HepG2 (cell line): Measurements from ENCODE around the gene USP14. TPM values are rescaled to one million over a fixed set of nuclear protein-coding genes. Genes with fewer than 3 reads are reported as not detected.

Source experiments
- ATF2 ChIP-seq: sonication (generic); formaldehyde crosslinking; IDR thresholded peaks from 2 replicates; pipeline ENCODE4 v1.4.0; 2020; ENCODE audit warnings: missing genetic modification reagents
- HMG20B ChIP-seq: conservative IDR thresholded peaks from 2 replicates; pipeline ENCODE4 v1.6.1; 2016; ENCODE audit warnings: missing genetic modification reagents, missing compliant biosample characterization
- HMGA1 ChIP-seq: sonication (generic); formaldehyde crosslinking; conservative IDR thresholded peaks from 2 replicates; pipeline ENCODE4 v1.4.0; 2020; ENCODE audit warnings: missing genetic modification reagents
- JUNB ChIP-seq: sonication (generic); formaldehyde crosslinking; IDR thresholded peaks from 2 replicates; pipeline ENCODE4 v1.8.0; 2022; ENCODE audit warnings: missing genetic modification reagents, mild to moderate bottlenecking, borderline replicate concordance
- PLRG1 ChIP-seq: fragments of 450-650 bp; conservative IDR thresholded peaks from 2 replicates; pipeline ENCODE4 v1.6.1; 2016
- RORA ChIP-seq: sonication (generic); formaldehyde crosslinking; IDR thresholded peaks from 2 replicates; pipeline ENCODE4 v1.5.0; 2020; ENCODE audit warnings: mild to moderate bottlenecking, missing genetic modification reagents, moderate library complexity
- SRY ChIP-seq: sonication (generic); formaldehyde crosslinking; IDR thresholded peaks from 2 replicates; pipeline ENCODE4 v1.8.0; 2022; ENCODE audit warnings: mild to moderate bottlenecking, missing genetic modification reagents
- TBP ChIP-seq: sonication (generic); formaldehyde crosslinking; IDR thresholded peaks from 2 replicates; pipeline ENCODE4 v1.5.0; 2020; ENCODE audit warnings: missing genetic modification reagents
- TBX3 ChIP-seq: fragments of 450-650 bp; IDR thresholded peaks from 2 replicates; pipeline ENCODE4 v1.6.1; 2017; ENCODE audit warnings: antibody characterized with exemption, mild to moderate bottlenecking, inconsistent platforms, borderline replicate concordance
- TRIM24 ChIP-seq: sonication (generic); formaldehyde crosslinking; IDR thresholded peaks from 2 replicates; pipeline ENCODE4 v1.8.0; 2022; ENCODE audit warnings: mild to moderate bottlenecking, missing genetic modification reagents
- ZFP90 ChIP-seq: sonication (generic); formaldehyde crosslinking; IDR thresholded peaks from 2 replicates; pipeline ENCODE4 v1.8.0; 2022; ENCODE audit warnings: missing genetic modification reagents, mild to moderate bottlenecking, inconsistent platforms, borderline replicate concordance
- ZKSCAN8 ChIP-seq: IDR thresholded peaks from 2 replicates; pipeline ENCODE4 v1.6.1; 2016; ENCODE audit warnings: borderline replicate concordance, missing genetic modification reagents, missing compliant biosample characterization
- ZNF296 ChIP-seq: sonication (generic); formaldehyde crosslinking; conservative IDR thresholded peaks from 2 replicates; pipeline ENCODE4 v1.5.0; 2020; ENCODE audit warnings: mild to moderate bottlenecking, missing genetic modification reagents
- ZNF350 ChIP-seq: sonication (generic); formaldehyde crosslinking; IDR thresholded peaks from 2 replicates; pipeline ENCODE4 v1.4.0; 2020; ENCODE audit warnings: mild to moderate bottlenecking, low read depth, missing genetic modification reagents, borderline replicate concordance
- ZNF609 ChIP-seq: sonication (generic); formaldehyde crosslinking; IDR thresholded peaks from 2 replicates; pipeline ENCODE4 v1.4.0; 2020; ENCODE audit warnings: mild to moderate bottlenecking, missing genetic modification reagents, borderline replicate concordance
- ZNF629 ChIP-seq: sonication (generic); formaldehyde crosslinking; conservative IDR thresholded peaks from 2 replicates; pipeline ENCODE4 v1.5.0; 2020; ENCODE audit warnings: missing genetic modification reagents
- ZNF687 ChIP-seq: sonication (generic); formaldehyde crosslinking; IDR thresholded peaks from 2 replicates; pipeline ENCODE4 v1.5.1; 2020; ENCODE audit warnings: mild to moderate bottlenecking, missing genetic modification reagents, moderate library complexity
- polyA plus RNA-seq, 8 experiments: library from polyadenylated mRNA; depleted of rRNA in 3 of 8; stranded (reverse) in 7 of 8; unstranded in 1 of 8; fragments of >200 nt; fragmentation: Illumina TruSeq in 4 of 8; extraction: Trizol in 4 of 8; gene quantifications; 2 replicates each; pipeline versions ENCODE4 v1.2.1 to v1.2.3, GENCODE V29; 2011 to 2016; ENCODE audit warnings: low read depth in 4 of 8, missing spikeins in 1 of 8, mixed read lengths in 1 of 8; ENCODE audit not compliant: insufficient read depth in 1 of 8
- total RNA-seq, 5 experiments: library from RNA; depleted of rRNA; stranded (reverse); fragments of >200 nt; fragmentation: Illumina TruSeq; extraction: Trizol; gene quantifications; 2 replicates each; pipeline ENCODE4 v1.2.3, GENCODE V29; 2016; ENCODE audit warnings: low read depth in 1 of 5

Gene USP14
- total and polyA plus RNA-seq, 2 of the 13 experiments (the other 11 are each of a cell fraction or from before 2014, with no cell fraction given) = 14.7 to 16.6 TPM

GRCh38 chr18:158128-159036 is at the start of gene USP14 (continued):
- TF ChIP-seq ZNF609 (CRISPR knock-in tag) (peak; percentile 43; the same call in 1 of the 2 replicates), HMGA1 (no peak), ATF2 (CRISPR knock-in tag) (peak; percentile 62), RORA (CRISPR knock-in tag) (no peak), TRIM24 (CRISPR knock-in tag) (no peak), ZNF687 (peak; percentile 99), ZNF350 (no peak), TBX3 (peak; percentile 45; the same call in 1 of the 2 replicates), ZFP90 (CRISPR knock-in tag) (peak; percentile 22; the same call in 1 of the 2 replicates), ZNF296 (CRISPR knock-in tag) (peak; percentile 93), ZKSCAN8 (no peak), JUNB (peak; percentile 52), TBP (CRISPR knock-in tag) (no peak), HMG20B (no peak), PLRG1 (no peak), SRY (CRISPR knock-in tag) (peak; percentile 93), ZNF629 (CRISPR knock-in tag) (0 out of 2 replicates have a peak, but pooled peaks have one; percentile 27)
